ENCODE data around the gene CAMSAP3.

The CAMSAP3 gene

DNA sequence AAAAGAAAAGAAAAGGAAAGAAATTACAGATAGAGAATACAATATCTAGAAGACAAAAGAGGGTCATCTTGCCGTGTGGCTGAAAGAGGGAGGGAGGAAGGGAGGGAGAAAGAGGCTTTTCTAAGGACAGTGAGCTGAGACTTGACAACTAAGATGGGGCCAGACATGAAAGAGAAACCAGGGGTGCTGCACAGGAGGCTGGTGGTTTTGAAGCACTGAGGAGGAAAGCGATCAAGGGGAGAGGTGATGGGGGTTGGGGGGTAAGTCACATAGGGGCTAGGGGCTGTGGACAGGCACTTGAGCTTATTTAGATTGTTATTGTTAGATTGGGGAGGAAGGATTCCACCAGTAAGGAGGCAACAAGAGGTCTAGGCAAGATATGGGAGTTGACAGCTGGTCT, 42.9 kb upstream of the CAMSAP3 start:
- no peak for FAIRE-seq
- DNase-seq (ENCODE audit: insufficient read length, low spot score), result no peak
- TF ChIP-seq, protein P1, sequence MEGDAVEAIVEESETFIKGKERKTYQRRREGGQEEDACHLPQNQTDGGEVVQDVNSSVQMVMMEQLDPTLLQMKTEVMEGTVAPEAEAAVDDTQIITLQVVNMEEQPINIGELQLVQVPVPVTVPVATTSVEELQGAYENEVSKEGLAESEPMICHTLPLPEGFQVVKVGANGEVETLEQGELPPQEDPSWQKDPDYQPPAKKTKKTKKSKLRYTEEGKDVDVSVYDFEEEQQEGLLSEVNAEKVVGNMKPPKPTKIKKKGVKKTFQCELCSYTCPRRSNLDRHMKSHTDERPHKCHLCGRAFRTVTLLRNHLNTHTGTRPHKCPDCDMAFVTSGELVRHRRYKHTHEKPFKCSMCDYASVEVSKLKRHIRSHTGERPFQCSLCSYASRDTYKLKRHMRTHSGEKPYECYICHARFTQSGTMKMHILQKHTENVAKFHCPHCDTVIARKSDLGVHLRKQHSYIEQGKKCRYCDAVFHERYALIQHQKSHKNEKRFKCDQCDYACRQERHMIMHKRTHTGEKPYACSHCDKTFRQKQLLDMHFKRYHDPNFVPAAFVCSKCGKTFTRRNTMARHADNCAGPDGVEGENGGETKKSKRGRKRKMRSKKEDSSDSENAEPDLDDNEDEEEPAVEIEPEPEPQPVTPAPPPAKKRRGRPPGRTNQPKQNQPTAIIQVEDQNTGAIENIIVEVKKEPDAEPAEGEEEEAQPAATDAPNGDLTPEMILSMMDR (IDR thresholded peaks at IDR 0.05; ENCODE audit: insufficient read depth, missing control alignments), result no peak

DNA sequence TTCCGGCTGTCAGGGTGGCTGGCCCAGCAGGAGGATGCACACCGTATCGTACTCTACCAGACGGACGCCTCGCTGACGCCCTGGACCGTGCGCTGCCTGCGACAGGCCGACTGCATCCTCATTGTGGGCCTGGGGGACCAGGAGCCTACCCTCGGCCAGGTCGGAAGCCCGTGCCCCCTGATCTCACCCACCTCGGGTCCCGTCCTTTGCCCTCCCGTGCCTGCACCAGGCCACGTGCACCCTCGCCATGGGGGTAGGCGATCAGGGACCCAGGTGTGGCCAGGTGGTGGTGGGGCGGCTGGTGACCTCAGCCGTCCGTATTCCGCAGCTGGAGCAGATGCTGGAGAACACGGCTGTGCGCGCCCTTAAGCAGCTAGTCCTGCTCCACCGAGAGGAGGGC, 41.1 kb upstream of the CAMSAP3 start:
- TF ChIP-seq, protein P1 (IDR thresholded peaks at IDR 0.05; ENCODE audit: insufficient read depth, missing control alignments), result no peak
- no peak for FAIRE-seq
- no peak for DNase-seq (ENCODE audit: insufficient read length, low spot score)

DNA sequence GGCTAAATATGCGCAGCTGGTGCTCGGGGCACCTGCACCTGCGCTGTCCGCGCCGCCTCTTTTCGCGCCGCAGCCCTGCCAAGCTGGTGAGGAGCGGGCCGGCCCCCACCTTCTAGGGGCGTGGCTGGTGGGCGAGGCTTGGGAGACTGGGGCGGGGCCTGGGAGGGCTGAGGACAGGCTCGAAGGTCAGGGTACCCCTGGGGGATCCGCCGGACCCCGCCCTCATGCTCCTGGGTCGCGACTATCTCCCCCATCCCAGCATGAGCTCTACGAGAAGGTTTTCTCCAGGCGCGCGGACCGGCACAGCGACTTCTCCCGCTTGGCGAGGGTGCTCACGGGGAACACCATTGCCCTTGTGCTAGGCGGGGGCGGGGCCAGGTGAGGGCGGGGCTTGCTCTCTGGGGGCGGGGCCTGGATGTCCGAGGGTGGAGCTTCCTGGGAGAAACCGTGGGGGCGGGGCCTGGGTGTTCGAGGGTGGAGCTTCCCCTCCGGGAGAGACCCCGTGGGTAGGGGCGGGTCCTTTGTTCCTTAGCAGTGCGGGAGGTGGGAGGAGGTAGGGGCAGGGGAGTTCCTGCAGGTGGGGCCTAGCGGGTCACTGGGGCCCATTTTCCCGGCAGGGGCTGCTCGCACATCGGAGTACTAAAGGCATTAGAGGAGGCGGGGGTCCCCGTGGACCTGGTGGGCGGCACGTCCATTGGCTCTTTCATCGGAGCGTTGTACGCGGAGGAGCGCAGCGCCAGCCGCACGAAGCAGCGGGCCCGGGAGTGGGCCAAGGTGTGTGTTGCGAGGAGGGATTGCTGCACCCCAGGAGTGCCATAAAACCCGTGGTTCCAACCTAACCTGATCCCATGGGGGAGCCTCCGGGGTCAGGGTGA, 40.4 kb upstream of the CAMSAP3 start:
- TF ChIP-seq, protein P1 (IDR thresholded peaks at IDR 0.05; ENCODE audit: insufficient read depth, missing control alignments), result no peak
- FAIRE-seq, result no peak
- no peak for DNase-seq (ENCODE audit: insufficient read length, low spot score)

DNA sequence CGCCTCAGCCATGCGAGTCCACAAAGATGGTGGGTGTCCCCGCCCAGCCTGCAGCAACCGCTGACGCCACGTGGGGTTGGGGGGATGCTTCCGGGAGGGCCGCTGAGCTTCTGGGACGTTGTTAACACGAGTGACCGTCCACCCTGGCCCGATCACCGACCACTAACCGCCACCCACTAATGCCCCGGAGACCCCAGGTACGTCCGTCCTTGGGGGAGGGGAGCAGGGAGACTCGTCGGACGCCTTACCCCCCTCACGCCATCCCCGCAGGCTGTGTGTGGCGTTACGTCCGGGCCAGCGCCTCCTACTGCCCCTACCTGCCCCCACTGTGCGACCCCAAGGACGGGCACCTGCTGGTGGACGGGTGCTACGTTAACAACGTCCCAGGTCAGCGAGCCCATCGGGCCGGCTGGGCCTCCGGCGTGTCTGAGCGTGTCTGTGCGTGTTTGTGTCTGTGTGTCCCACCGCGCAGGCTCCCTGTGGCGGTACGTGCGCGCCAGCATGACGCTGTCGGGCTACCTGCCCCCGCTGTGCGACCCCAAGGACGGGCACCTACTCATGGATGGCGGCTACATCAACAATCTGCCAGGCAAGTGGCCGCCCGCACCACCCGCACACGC, 38.9 kb upstream of the CAMSAP3 start:
- no peak for DNase-seq (ENCODE audit: insufficient read length, low spot score)
- FAIRE-seq, result no peak
- TF ChIP-seq, protein P1 (IDR thresholded peaks at IDR 0.05; ENCODE audit: insufficient read depth, missing control alignments), result no peak

DNA sequence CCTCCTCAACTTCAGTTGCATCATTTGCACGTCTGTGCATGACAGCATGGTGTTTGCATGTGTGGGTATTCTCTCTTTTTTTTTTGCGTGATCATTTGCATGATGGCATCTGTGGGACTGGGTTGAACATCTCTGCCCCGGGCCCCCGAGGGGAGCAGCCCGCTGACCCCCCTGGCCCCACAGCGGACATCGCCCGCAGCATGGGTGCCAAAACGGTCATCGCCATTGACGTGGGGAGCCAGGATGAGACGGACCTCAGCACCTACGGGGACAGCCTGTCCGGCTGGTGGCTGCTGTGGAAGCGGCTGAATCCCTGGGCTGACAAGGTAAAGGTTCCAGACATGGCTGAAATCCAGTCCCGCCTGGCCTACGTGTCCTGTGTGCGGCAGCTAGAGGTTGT, 37.0 kb upstream of the CAMSAP3 start:
- DNase-seq (ENCODE audit: insufficient read length, low spot score) (no peak), FAIRE-seq (no peak)
- TF ChIP-seq, protein P1 (IDR thresholded peaks at IDR 0.05; ENCODE audit: insufficient read depth, missing control alignments), result no peak

DNA sequence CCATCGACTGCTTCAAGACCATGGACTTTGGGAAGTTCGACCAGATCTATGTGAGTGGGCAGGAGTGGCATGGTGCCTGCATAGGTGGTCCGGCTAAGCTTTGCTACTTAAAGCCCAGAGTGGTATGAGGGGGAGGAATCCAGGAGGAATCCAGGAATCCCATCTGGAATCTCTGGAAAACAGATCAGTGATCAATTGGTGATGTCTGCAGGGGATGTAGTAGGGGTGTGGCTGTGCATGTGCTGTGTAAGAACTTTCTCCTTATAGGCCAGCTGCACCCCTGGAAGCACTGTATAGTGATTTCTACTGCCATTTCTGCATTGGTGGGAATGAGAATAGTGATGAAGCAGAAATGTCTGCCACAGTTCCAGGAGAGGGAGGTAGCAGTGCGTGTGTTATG, 36.6 kb upstream of the CAMSAP3 start:
- no peak for FAIRE-seq
- no peak for DNase-seq (ENCODE audit: insufficient read length, low spot score)
- TF ChIP-seq, protein P1 (IDR thresholded peaks at IDR 0.05; ENCODE audit: insufficient read depth, missing control alignments), result no peak

DNA sequence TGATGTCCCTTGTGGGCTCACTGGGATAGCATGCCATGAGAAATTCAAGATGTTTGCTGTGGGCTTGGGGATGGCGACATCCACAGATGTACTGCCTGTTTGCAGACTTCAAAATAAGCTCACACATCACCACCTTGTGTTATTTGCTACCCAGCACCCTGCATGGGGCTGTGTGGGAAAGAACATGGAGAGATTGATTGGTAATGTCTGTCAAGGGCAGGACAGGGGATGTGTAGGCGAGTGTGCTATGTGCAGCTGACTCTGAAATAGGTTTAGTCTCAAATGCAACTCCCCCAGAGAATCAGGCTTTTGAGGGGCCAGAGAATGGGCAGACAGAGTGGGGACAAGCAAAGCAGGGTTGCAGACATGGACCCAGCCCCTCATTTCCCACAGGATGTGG, 35.4 kb upstream of the CAMSAP3 start:
- TF ChIP-seq, protein P1 (IDR thresholded peaks at IDR 0.05; ENCODE audit: insufficient read depth, missing control alignments), result no peak
- no peak for FAIRE-seq

More for the DNA sequence above, 35.4 kb upstream of the CAMSAP3 start:
- no peak for DNase-seq (ENCODE audit: insufficient read length, low spot score)

All from D721Med (cell line).